GM13977 (cell line): ENCODE data around the gene FNBP1L.

Experiments
- DNase-seq: peaks from one replicate; pipeline ENCODE4 v3.0.0; 2012; ENCODE audit warnings: low spot score
- CTCF ChIP-seq: IDR thresholded peaks from 2 replicates; pipeline ENCODE4 v1.5.1; 2012; ENCODE audit warnings: mild to moderate bottlenecking, control low read depth; ENCODE audit not compliant: insufficient read depth; ENCODE audit errors: extremely low read depth, missing control alignments
- in situ Hi-C: fragments of 300-500 bp; cut with MboI; formaldehyde crosslinking; loops from one replicate; pipeline ENCODE4 v1.12.0; 2022; ENCODE audit warnings: low sequenced_read_pairs, low pct_unique_long_range_greater_than_20kb, mixed read lengths, inconsistent platforms; ENCODE audit not compliant: unreplicated experiment

FNBP1L gene

GRCh38 chr1:93579891-93580290, 132.0 kb downstream of the FNBP1L start:
- no peak for TF ChIP-seq CTCF
- in situ Hi-C loops: no loop called here
- no peak for DNase-seq

GRCh38 chr1:93581917-93582850, 134.3 kb downstream of the FNBP1L start:
- in situ Hi-C loops: no loop called here

GRCh38 chr1:93584261-93585003, 136.5 kb downstream of the FNBP1L start:
- TF ChIP-seq CTCF: no peak
- DNase-seq: no peak
- in situ Hi-C loops: no loop called here

More at GRCh38 chr1:93581917-93582850, 134.3 kb downstream of the FNBP1L start:
- DNase-seq: no peak
- no peak for TF ChIP-seq CTCF

- no peak for TF ChIP-seq CTCF
- in situ Hi-C loops: no loop called here
- DNase-seq: no peak
Observed at GRCh38 chr1:93585059-93585966, 137.4 kb downstream of the FNBP1L start.

GRCh38 chr1:93587354-93587753, 139.4 kb downstream of the FNBP1L start:
- DNase-seq: no peak
- TF ChIP-seq CTCF: no peak
- in situ Hi-C loops: no loop called here

- no peak for DNase-seq
- TF ChIP-seq CTCF: no peak
- in situ Hi-C loops: no loop called here
Observed at GRCh38 chr1:93588206-93588605, 140.3 kb downstream of the FNBP1L start.
